ENCODE data around the gene PAM16.

The PAM16 gene

GRCh38 chr16:4370570-4371356 is 19.6 kb upstream of the PAM16 start:
- DNase-seq: no peak

GRCh38 chr16:4370151-4370550 is 19.0 kb upstream of the PAM16 start:
- no peak for DNase-seq

GRCh38 chr16:4369007-4369733 is 18.0 kb upstream of the PAM16 start:
- no peak for DNase-seq

GRCh38 chr16:4367393-4367856 is 16.3 kb upstream of the PAM16 start:
- DNase-seq: no peak

GRCh38 chr16:4366016-4366415 is 14.9 kb upstream of the PAM16 start:
- DNase-seq: no peak

GRCh38 chr16:4365615-4366014 is 14.5 kb upstream of the PAM16 start:
- no peak for DNase-seq

- DNase-seq: no peak
Observed at GRCh38 chr16:4365014-4365406, 13.9 kb upstream of the PAM16 start.

- DNase-seq: no peak
Observed at GRCh38 chr16:4364196-4365013, 13.3 kb upstream of the PAM16 start.

- DNase-seq: no peak
Observed at GRCh38 chr16:4362476-4363135, 11.5 kb upstream of the PAM16 start.

- no peak for DNase-seq
Observed at GRCh38 chr16:4361944-4362311, 10.8 kb upstream of the PAM16 start.

GRCh38 chr16:4361033-4361943 is 10.2 kb upstream of the PAM16 start:
- no peak for DNase-seq

GRCh38 chr16:4360538-4361021 is 9.5 kb upstream of the PAM16 start:
- DNase-seq: no peak

- DNase-seq: no peak
Observed at GRCh38 chr16:4359914-4360313, 8.8 kb upstream of the PAM16 start.

GRCh38 chr16:4358831-4359561 is 7.9 kb upstream of the PAM16 start:
- peak; percentile 57 for DNase-seq

GRCh38 chr16:4358236-4358635 is 7.1 kb upstream of the PAM16 start:
- DNase-seq: no peak

- DNase-seq: no peak
Observed at GRCh38 chr16:4356820-4357219, 5.7 kb upstream of the PAM16 start.

- no peak for DNase-seq
Observed at GRCh38 chr16:4354512-4355409, 3.6 kb upstream of the PAM16 start.

GRCh38 chr16:4353675-4354074 is 2.6 kb upstream of the PAM16 start:
- DNase-seq: no peak

GRCh38 chr16:4352843-4353242 is 1.7 kb upstream of the PAM16 start:
- DNase-seq: no peak

GRCh38 chr16:4351880-4352279 is 759 bp upstream of the PAM16 start:
- no peak for DNase-seq

Data from activated CD4-positive, alpha-beta T cell treated with anti-CD3 and anti-CD28 coated beads, Interleukin-2, amount 50 U/mL, for 16 hours (primary cell).